Immature natural killer cell (primary cell): ENCODE measurements around the gene CNOT11. TPM values are rescaled to one million over a fixed set of nuclear protein-coding genes. Genes with fewer than 3 reads are reported as not detected.

Source experiments
- DNase-seq, 3 donors: peaks; one replicate each; pipeline ENCODE4 v3.0.0; 2022; ENCODE audit warnings: mixed read lengths in 1 of 3
- H3K27ac Mint-ChIP-seq, 6 donors: one replicate each; pipeline ENCODE4 v1.8.0; 2020; ENCODE audit warnings: mixed read lengths in 6 of 6, mild to moderate bottlenecking in 5 of 6, inconsistent platforms in 4 of 6, moderate library complexity in 3 of 6
- H3K27me3 Mint-ChIP-seq, 3 donors: one replicate each; pipeline ENCODE4 v1.8.0; 2020 to 2021; ENCODE audit warnings: low read depth in 3 of 3, mild to moderate bottlenecking in 3 of 3, mixed read lengths in 3 of 3, moderate library complexity in 3 of 3, inconsistent platforms in 1 of 3
- H3K36me3 Mint-ChIP-seq, 3 donors: one replicate each; pipeline ENCODE4 v1.8.0; 2020; ENCODE audit warnings: mixed read lengths in 3 of 3, inconsistent platforms in 2 of 3, mild to moderate bottlenecking in 2 of 3
- H3K4me1 Mint-ChIP-seq, 2 donors: one replicate each; pipeline ENCODE4 v1.8.0; 2020; ENCODE audit warnings: inconsistent platforms in 2 of 2, mild to moderate bottlenecking in 2 of 2, mixed read lengths in 2 of 2, moderate library complexity in 1 of 2
- H3K4me3 Mint-ChIP-seq, 5 donors: one replicate each; pipeline ENCODE4 v1.8.0; 2020; ENCODE audit warnings: mild to moderate bottlenecking in 5 of 5, mixed read lengths in 5 of 5, inconsistent platforms in 3 of 5, moderate library complexity in 3 of 5
- H3K9me3 Mint-ChIP-seq, 6 donors: one replicate each; pipeline ENCODE4 v1.8.0; 2020; ENCODE audit warnings: mild to moderate bottlenecking in 6 of 6, mixed read lengths in 6 of 6, inconsistent platforms in 4 of 6, moderate library complexity in 3 of 6
- polyA plus RNA-seq, 3 donors: library from polyadenylated mRNA; unstranded; fragments of 300-500 nt; fragmentation: Illumina TruSeq; gene quantifications; one replicate each; pipeline ENCODE4 v1.2.3, GENCODE V29; 2021

CNOT11 gene
- polyA plus RNA-seq, 3 donors from 2014 or later = 37.0 to 56.9 (median 39.3) TPM

DNA sequence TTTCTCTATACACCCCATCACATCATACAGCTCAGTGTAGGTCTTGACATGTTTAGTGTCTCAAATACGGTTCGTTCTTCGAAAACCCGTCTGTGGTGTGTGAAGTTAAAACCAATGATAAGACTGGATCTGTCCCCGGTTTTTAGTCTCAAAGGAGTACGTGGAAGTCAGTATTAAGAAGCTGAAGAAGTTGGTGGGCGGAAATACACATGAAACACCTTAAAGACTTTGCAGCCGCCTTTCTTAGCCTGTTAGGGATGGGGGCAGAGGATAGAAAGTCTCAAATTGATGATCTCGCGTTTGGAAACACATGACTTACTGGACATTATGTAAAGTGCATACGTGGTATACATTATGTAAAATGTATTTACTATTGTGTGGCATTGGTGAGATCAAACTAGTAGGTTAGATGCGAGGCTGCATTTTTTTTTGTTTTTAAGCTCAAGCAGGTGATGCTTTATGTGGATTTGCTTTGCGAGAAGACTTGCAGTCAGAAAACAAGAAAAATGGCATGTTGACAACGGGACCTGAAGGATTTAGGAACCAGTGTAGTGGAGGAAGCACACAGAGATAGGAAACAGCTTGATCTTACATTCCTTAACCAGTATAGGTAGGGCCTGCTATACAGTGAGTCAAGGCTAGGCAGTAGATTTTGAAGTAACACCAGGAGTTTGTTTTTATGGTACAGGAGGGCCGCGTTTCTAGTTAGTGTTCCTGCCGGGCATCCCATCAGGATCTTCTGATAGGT lies 1.2 kb downstream of the CNOT11 start:
- Mint-ChIP-seq H3K27me3 (peaks cover 12 to 24% (median 17%) of the 10 kb centered on the region in 3 donors), H3K36me3 (peaks cover under 1 to 6% (median 6%) of the 10 kb centered on the region in 3 donors), H3K27ac (peak overlapping the region; percentile 90 to 99 (median 97)), H3K9me3 (no peaks in the 10 kb centered on the region), H3K4me3 (peak overlapping the region; percentile 92 to 99 (median 96)), H3K4me1 (peaks cover 49 to 64% of the 10 kb centered on the region in 2 donors)
- DNase-seq = peak in 1 of 3 donors; percentile 18

DNA sequence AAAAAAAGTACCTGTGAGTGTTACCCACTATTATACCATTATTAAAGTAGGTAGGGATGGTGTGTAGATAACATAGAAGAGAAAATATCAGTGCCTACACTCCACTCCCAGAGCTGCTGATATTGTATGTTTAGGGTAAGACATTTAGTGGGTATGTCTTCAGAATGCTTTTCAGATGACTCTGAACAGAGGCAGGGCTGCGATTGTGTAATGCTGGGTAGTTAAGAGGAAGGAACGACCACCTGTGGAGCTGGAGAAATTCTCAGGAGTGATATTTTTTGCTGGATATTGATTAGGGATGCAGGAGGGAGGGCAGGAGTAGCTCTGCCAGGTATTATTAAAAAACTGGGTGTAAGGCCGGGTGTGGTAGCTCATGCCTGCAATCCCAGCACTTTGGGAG lies 2.8 kb downstream of the CNOT11 start:
- H3K4me1 Mint-ChIP-seq = peaks cover 54 to 80% of the 10 kb centered on the region in 2 donors

GRCh38 chr2:101256316-101256715 lies 3.6 kb downstream of the CNOT11 start:
- Mint-ChIP-seq H3K27ac (peak overlapping the region; percentile 24 to 86 (median 71)), H3K4me1 (peaks cover 53 to 83% of the 10 kb centered on the region in 2 donors), H3K27me3 (peaks cover 12 to 21% (median 17%) of the 10 kb centered on the region in 3 donors), H3K36me3 (peaks cover 5 to 11% (median 10%) of the 10 kb centered on the region in 3 donors), H3K9me3 (no peaks in the 10 kb centered on the region), H3K4me3 (peak overlapping the region in 3 of 5 donors; percentile 3 to 57 (median 38))
- no peak for DNase-seq

More for the DNA sequence above, 2.8 kb downstream of the CNOT11 start:
- H3K4me3 Mint-ChIP-seq = peak overlapping the region in 3 of 5 donors; percentile 11 to 57 (median 43)
- peak overlapping the region; percentile 56 to 79 (median 70) for H3K27ac Mint-ChIP-seq
- peaks cover 5 to 11% (median 10%) of the 10 kb centered on the region in 3 donors for H3K36me3 Mint-ChIP-seq
- H3K27me3 Mint-ChIP-seq = peaks cover 12 to 21% (median 17%) of the 10 kb centered on the region in 3 donors
- H3K9me3 Mint-ChIP-seq = no peaks in the 10 kb centered on the region
- no peak for DNase-seq

DNA sequence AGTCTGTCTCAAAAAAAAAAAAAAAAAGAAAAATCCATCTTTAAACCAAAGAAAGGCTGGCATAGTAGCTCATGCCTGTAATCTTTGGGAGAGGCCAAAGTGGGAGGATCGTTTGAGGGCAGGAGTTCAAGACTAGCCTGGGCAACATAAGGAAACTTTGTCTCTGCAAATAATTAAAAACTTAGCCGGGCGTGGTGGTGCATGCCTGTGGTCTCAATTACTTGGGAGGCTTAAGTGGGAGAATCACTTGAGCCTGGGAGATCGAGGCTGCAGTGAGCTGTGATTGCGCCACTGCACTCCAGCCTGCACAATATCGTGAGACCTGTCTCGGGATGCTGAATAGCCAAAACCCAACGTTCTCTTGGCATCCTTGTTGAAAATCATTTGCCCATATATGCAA lies 6.1 kb downstream of the CNOT11 start:
- Mint-ChIP-seq H3K27ac (peak overlapping the region in 4 of 6 donors; percentile 36 to 71 (median 50)), H3K27me3 (peaks cover 0 to 4% (median under 1%) of the 10 kb centered on the region in 3 donors), H3K4me1 (peaks cover 42 to 81% of the 10 kb centered on the region in 2 donors), H3K36me3 (peaks cover 12 to 20% (median 15%) of the 10 kb centered on the region in 3 donors), H3K4me3 (no peak overlapping the region), H3K9me3 (no peaks in the 10 kb centered on the region)
- DNase-seq = no peak

DNA sequence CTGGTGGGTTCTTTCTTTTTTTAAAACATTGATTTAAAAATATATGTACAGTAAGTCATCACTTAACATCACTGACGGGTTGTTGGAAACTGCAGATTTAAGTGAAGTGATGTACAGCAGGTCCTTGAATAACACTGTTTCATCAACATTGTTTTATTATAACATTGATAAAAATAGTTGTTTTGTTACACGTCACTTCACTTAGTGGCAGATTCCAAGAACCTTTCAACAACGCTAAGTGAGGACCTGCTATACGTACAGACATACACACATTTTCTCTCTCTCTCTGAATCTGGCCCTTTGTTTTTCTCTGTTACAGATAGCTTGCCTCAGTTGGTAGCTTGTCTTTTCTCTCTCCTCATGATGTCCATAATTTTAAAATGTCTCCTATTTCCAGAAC lies 9.5 kb downstream of the CNOT11 start:
- Mint-ChIP-seq H3K36me3 (peaks cover 17 to 40% (median 22%) of the 10 kb centered on the region in 3 donors), H3K9me3 (no peaks in the 10 kb centered on the region), H3K27me3 (no peaks in the 10 kb centered on the region), H3K4me3 (no peak overlapping the region), H3K27ac (peak overlapping the region in 2 of 6 donors; percentile 70 to 79), H3K4me1 (peaks cover 17 to 58% of the 10 kb centered on the region in 2 donors)
- no peak for DNase-seq

DNA sequence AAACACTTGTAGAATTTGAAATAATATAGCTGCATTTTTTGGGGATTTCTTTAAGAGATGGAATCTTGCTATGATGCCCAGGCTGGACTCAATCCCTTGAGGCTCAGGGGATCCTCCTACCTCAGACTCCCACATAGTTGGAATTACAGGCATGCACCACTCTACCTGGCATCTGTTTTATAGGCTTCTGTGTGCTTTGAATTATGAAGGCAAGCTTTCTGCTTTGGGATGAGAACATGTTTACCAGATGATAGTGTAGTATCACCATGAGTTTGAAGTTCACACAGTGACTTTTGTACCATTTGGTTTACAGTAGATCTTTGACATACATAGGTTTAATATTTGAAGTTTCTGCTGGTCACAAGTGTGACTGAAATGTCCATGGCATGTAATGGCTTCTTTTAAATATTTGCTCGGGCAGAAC lies 10.7 kb downstream of the CNOT11 start:
- Mint-ChIP-seq H3K9me3 (no peaks in the 10 kb centered on the region), H3K27me3 (peaks cover 0 to 1% (median 0%) of the 10 kb centered on the region in 3 donors), H3K36me3 (peaks cover 17 to 45% (median 24%) of the 10 kb centered on the region in 3 donors), H3K4me3 (no peak overlapping the region), H3K27ac (peak overlapping the region in 4 of 6 donors; percentile 2 to 84 (median 75)), H3K4me1 (peaks cover 17 to 61% of the 10 kb centered on the region in 2 donors)
- no peak for DNase-seq

DNA sequence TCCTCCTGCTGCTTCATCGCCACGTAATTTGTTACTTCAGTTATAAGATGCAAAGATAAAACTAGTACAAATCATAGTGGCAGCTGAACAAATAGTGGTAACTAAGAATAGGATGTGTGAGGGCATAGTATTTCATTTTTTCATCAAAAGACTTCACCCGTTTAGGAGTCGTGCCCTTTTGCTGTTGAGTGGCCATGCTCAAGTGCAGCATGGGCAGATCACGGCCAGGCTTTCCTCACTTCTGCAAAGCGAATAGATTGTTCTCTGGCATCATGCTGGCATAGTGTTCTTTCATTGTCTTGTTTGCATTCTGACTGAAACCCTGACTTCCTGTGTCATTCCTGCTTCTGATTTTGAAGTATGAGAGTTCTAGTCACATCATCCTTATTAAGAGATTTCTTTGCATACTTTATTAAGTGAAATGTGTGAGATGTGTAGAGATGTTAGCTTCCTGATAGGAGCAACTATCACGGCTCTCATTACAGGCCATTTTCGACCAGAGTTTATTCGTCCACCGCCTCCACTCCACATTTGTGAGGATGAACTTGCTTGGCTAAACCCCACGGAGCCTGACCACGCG lies 11.8 kb downstream of the CNOT11 start:
- Mint-ChIP-seq H3K4me1 (peaks cover 12 to 59% of the 10 kb centered on the region in 2 donors), H3K27me3 (peaks cover 0 to 1% (median 0%) of the 10 kb centered on the region in 3 donors), H3K4me3 (no peak overlapping the region), H3K9me3 (no peaks in the 10 kb centered on the region), H3K36me3 (peaks cover 12 to 43% (median 24%) of the 10 kb centered on the region in 3 donors), H3K27ac (peak overlapping the region in 5 of 6 donors; percentile 25 to 67 (median 53))
- no peak for DNase-seq

- no peak for DNase-seq
- Mint-ChIP-seq H3K27ac (peak overlapping the region in 4 of 6 donors; percentile 17 to 88 (median 26)), H3K9me3 (no peaks in the 10 kb centered on the region), H3K4me1 (peaks cover 13 to 53% of the 10 kb centered on the region in 2 donors), H3K27me3 (peaks cover 0 to 2% (median 1%) of the 10 kb centered on the region in 3 donors), H3K36me3 (peaks cover 16 to 51% (median 24%) of the 10 kb centered on the region in 3 donors), H3K4me3 (no peak overlapping the region)
Observed at GRCh38 chr2:101265893-101266499, 13.3 kb downstream of the CNOT11 start.

GRCh38 chr2:101267671-101268656 lies 15.3 kb downstream of the CNOT11 start:
- H3K4me3 Mint-ChIP-seq = no peak overlapping the region
- H3K4me1 Mint-ChIP-seq = peaks cover 17 to 46% of the 10 kb centered on the region in 2 donors
- peaks cover 16 to 61% (median 24%) of the 10 kb centered on the region in 3 donors for H3K36me3 Mint-ChIP-seq

DNA sequence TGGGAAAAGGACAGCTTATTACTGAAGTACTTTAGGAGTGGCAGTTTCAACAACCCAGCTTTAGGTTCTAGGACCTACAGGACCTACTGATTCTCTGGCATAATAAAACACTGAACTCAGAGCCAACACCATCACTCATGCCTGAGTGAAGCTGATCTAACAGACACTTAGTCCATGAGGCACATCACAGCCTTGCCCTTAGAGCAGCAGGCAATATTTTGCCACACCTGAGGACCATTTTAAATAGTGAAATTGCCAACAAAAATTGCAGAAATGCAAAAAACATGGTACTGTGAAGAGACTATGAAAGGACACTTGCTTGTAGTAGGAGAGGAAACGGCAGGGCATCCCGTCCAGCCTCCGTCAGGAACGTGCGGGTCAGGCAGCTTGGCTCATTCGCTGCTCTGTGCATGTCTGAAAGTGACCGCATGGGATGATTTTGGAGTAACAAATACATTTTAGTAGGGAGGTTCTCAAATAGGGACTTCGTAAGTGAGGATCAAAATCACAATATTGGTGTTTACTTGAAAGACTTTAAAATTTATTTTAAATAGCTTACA lies 18.1 kb downstream of the CNOT11 start:
- Mint-ChIP-seq H3K27ac (peak overlapping the region in 5 of 6 donors; percentile 28 to 64 (median 45)), H3K4me3 (no peak overlapping the region), H3K9me3 (no peaks in the 10 kb centered on the region), H3K36me3 (peaks cover 11 to 53% (median 21%) of the 10 kb centered on the region in 3 donors), H3K4me1 (peaks cover 15 to 47% of the 10 kb centered on the region in 2 donors), H3K27me3 (peaks cover 0 to 2% (median 1%) of the 10 kb centered on the region in 3 donors)
- no peak for DNase-seq

More at GRCh38 chr2:101267671-101268656, 15.3 kb downstream of the CNOT11 start:
- Mint-ChIP-seq H3K9me3 (no peaks in the 10 kb centered on the region), H3K27ac (peak overlapping the region; percentile 58 to 89 (median 76)), H3K27me3 (peaks cover 0 to 2% (median 1%) of the 10 kb centered on the region in 3 donors)
- no peak for DNase-seq

DNA sequence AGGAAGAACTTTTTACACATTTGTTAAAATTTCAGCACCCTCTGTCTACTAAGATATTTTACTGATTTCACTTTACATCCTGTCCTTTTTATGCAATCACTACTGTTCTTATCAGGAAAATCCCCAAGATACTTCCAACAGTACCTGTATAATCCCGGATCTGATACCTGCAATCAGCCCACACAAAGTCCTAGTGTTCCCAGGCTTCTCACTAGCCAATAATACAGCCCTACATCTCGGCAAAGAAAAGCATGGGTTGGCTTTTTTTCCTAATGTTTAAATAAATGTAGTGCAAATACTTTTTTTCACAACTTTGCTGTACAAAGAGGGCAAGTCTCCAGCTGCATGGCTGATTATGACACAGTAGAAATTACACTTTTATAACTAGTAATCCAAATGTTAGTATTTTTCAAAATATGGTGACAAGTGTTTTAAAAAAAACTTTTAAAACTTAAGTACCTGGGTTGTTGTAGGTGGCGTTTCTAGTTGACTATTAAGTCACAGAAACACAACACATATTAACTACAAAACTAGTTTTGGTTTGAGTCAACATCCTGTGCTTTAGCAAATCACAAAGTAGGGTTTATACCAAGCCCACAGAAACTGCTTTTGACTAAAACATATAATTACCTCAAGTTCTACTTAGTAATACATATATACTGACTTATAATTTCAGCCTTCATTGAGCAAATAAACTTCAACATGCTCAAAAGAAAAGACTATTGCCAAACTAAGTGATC lies 19.5 kb downstream of the CNOT11 start:
- Mint-ChIP-seq H3K27ac (peak overlapping the region; percentile 34 to 77 (median 66)), H3K36me3 (peaks cover 11 to 49% (median 21%) of the 10 kb centered on the region in 3 donors), H3K27me3 (peaks cover 0 to 2% (median 1%) of the 10 kb centered on the region in 3 donors), H3K9me3 (no peaks in the 10 kb centered on the region), H3K4me3 (no peak overlapping the region), H3K4me1 (peaks cover 15 to 47% of the 10 kb centered on the region in 2 donors)
- DNase-seq = no peak

GRCh38 chr2:101273056-101273455 lies 20.4 kb downstream of the CNOT11 start:
- peak overlapping the region in 4 of 6 donors; percentile 17 to 72 (median 36) for H3K27ac Mint-ChIP-seq
- DNase-seq = no peak
- H3K27me3 Mint-ChIP-seq = peaks cover 0 to 2% (median 2%) of the 10 kb centered on the region in 3 donors
- peaks cover 11 to 44% of the 10 kb centered on the region in 2 donors for H3K4me1 Mint-ChIP-seq
- H3K9me3 Mint-ChIP-seq = no peaks in the 10 kb centered on the region
- H3K36me3 Mint-ChIP-seq = peaks cover 11 to 49% (median 21%) of the 10 kb centered on the region in 3 donors
- no peak overlapping the region for H3K4me3 Mint-ChIP-seq
